GM19099 (cell line): ENCODE results near the gene HCRTR2.

ENCODE experiments used
- POLR2A ChIP-seq: IDR thresholded peaks from 3 replicates; pipeline ENCODE4 v1.6.1; 2011; ENCODE audit warnings: low read depth; ENCODE audit not compliant: insufficient read length; ENCODE audit errors: extremely low read depth

The HCRTR2 gene

DNA sequence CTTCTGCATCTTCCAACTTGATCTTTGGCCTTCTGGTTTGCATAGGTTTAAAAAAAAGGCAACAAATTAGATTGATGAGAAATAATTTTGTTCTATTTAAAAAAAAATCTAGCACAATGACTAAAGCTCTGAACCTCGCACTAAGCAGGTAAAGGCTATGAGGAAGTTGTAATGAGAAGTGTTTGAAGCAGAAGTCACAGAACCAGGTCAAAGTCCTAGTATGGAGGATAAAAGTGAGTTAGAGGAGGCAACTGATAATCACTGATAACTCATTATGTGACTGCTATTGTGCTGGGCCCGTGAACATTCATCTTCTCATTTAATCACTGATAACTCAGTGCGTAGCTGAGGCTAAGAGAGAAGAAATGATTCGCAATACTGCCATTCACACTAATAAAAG lies 106.9 kb downstream of the HCRTR2 start:
- no peak for TF ChIP-seq POLR2A

DNA sequence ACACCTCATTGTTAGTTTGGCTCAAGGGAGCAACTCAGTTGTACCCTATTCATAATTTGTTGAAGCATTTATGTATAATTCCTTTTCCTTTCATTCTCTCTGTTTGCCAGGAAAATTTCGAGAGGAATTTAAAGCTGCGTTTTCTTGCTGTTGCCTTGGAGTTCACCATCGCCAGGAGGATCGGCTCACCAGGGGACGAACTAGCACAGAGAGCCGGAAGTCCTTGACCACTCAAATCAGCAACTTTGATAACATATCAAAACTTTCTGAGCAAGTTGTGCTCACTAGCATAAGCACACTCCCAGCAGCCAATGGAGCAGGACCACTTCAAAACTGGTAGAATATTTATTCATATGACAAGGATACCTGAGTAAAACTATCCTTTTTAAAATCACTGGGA lies 107.8 kb downstream of the HCRTR2 start:
- no peak for TF ChIP-seq POLR2A

DNA sequence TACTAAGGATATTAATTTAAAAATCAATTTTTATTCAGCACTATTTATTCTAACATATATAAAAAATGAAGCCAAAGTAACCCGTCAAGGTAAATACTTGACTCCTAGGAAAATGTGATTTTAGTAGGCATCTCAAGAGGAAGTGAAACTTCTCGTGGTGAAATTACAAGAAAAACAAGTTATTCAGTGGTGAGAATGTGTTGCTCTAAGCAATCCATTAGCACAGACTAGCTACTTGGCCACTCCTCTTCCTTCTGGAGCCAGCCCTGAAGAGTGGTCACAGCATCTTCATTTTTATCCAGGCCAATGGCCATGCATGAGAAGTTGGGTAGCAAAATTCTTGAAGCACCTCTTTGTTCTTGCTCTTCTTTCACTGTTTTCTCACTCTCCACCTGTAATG lies 112.5 kb downstream of the HCRTR2 start:
- no peak for TF ChIP-seq POLR2A

GRCh38 chr6:55290736-55291135 lies 116.4 kb downstream of the HCRTR2 start:
- TF ChIP-seq POLR2A = no peak

- TF ChIP-seq POLR2A = no peak
Observed at GRCh38 chr6:55293116-55293515, 118.8 kb downstream of the HCRTR2 start.

GRCh38 chr6:55299286-55299985 lies 125.1 kb downstream of the HCRTR2 start:
- no peak for TF ChIP-seq POLR2A

GRCh38 chr6:55304747-55305146 lies 130.4 kb downstream of the HCRTR2 start:
- no peak for TF ChIP-seq POLR2A

GRCh38 chr6:55319961-55320695 lies 145.8 kb downstream of the HCRTR2 start:
- TF ChIP-seq POLR2A = no peak

- TF ChIP-seq POLR2A = no peak
Observed at GRCh38 chr6:55320696-55321086, 146.4 kb downstream of the HCRTR2 start.

- no peak for TF ChIP-seq POLR2A
Observed at GRCh38 chr6:55327169-55327568, 152.9 kb downstream of the HCRTR2 start, which contains the start of gene GFRAL. GFRAL (plus strand) TSS chr6:55327469; CDS start chr6:55327555, 86 bp downstream.
